Erythroblast (primary cell): Measurements from ENCODE around the gene PPP1R10.

ENCODE experiments used
- GATA1 ChIP-seq: IDR thresholded peaks from 2 replicates; pipeline ENCODE4 v1.6.1; 2011; ENCODE audit warnings: low read depth, mild to moderate bottlenecking, control low read depth, low read length, moderate library complexity
- POLR2A ChIP-seq: IDR thresholded peaks from 2 replicates; pipeline ENCODE4 v1.6.1; 2011; ENCODE audit warnings: mild to moderate bottlenecking, low read length

DNA sequence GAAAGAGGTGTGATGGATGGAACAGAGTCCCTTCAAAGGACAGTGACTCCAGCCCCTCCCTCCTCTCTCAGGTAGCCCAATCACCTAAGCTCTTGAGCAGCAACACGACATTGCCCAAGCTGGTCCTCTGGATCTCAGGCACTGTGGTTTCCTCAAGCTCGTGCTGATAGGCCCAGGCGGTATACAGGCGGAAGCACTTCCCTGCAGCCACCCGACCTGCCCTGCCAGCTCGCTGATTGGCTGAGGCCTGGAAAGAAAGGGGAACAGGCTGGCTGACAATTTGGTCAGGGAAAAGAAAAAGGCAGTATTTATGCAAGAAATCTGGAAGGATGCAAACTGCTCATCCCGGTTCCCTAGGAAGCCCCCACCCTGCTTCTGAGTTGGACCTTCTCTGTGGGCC is 39.5 kb upstream of the PPP1R10 start:
- TF ChIP-seq POLR2A, result no peak
- TF ChIP-seq GATA1, result no peak
